NCI-H1105 treated with DMSO at 0.1 percent for 48 hours (cell line): Measurements from ENCODE around the gene GRID2.

ENCODE experiments used
- DNase-seq: peaks from one replicate; lab custom pipeline; 2025; lab: John Stamatoyannopoulos, UW

GRID2 gene

GRCh38 chr4:92968996-92969395 lies 665.2 kb downstream of the GRID2 start:
- no peak for DNase-seq

GRCh38 chr4:92969650-92970379 lies 666.0 kb downstream of the GRID2 start:
- DNase-seq = no peak

- DNase-seq = no peak
Measured at GRCh38 chr4:92970996-92971395, 667.2 kb downstream of the GRID2 start.

GRCh38 chr4:92988301-92988700 lies 684.5 kb downstream of the GRID2 start:
- no peak for DNase-seq

GRCh38 chr4:92992758-92993157 lies 689.0 kb downstream of the GRID2 start:
- DNase-seq = peak; percentile 12

- DNase-seq = no peak
Measured at GRCh38 chr4:92994727-92995126, 691.0 kb downstream of the GRID2 start.

- no peak for DNase-seq
Measured at GRCh38 chr4:92996533-92996932, 692.8 kb downstream of the GRID2 start.

- no peak for DNase-seq
Measured at GRCh38 chr4:93000910-93001309, 697.1 kb downstream of the GRID2 start.

GRCh38 chr4:93002240-93002639 lies 698.5 kb downstream of the GRID2 start:
- no peak for DNase-seq

GRCh38 chr4:93016350-93016749 lies 712.6 kb downstream of the GRID2 start:
- DNase-seq = no peak

GRCh38 chr4:93018243-93018642 lies 714.5 kb downstream of the GRID2 start:
- no peak for DNase-seq

- no peak for DNase-seq
Measured at GRCh38 chr4:93018806-93019205, 715.0 kb downstream of the GRID2 start.

- no peak for DNase-seq
Measured at GRCh38 chr4:93029769-93030168, 726.0 kb downstream of the GRID2 start.

GRCh38 chr4:93030670-93031069 lies 726.9 kb downstream of the GRID2 start:
- no peak for DNase-seq

GRCh38 chr4:93031431-93032098 lies 727.8 kb downstream of the GRID2 start:
- no peak for DNase-seq

- DNase-seq = no peak
Measured at GRCh38 chr4:93042746-93043145, 739.0 kb downstream of the GRID2 start.

- no peak for DNase-seq
Measured at GRCh38 chr4:93053140-93053539, 749.4 kb downstream of the GRID2 start.

- no peak for DNase-seq
Measured at GRCh38 chr4:93061826-93062225, 758.1 kb downstream of the GRID2 start.

- DNase-seq = no peak
Measured at GRCh38 chr4:93063325-93063724, 759.6 kb downstream of the GRID2 start.

- DNase-seq = no peak
Measured at GRCh38 chr4:93065790-93066189, 762.0 kb downstream of the GRID2 start.

- no peak for DNase-seq
Measured at GRCh38 chr4:93066749-93067148, 763.0 kb downstream of the GRID2 start.

GRCh38 chr4:93072292-93072691 lies 768.5 kb downstream of the GRID2 start:
- no peak for DNase-seq

GRCh38 chr4:93080316-93080715 lies 776.5 kb downstream of the GRID2 start:
- no peak for DNase-seq
